ENCODE data around the gene PGLYRP3.

DNA sequence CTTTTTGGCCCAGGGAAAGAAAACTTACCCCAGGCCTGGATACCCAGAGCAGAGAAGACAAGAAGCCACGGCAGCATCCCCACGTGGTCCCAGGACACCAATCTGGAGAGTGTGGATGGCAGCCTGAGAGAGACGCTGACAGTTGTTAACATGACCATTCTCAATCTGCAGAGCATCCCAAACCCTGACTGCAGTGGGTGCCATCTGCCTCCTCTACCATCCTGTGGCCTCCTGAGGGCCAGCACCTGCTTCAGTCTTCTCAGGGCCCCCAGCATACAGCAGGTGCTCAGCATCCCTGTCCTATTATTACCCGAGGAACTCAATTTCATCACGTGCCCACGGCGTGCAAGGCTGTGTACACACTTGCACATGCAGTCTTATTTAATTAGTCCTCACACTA, 35.1 kb upstream of the PGLYRP3 start:
- TF ChIP-seq ZNF8 (CRISPR knock-in tag; IDR thresholded peaks at IDR 0.05) = no peak
- TF ChIP-seq SNAI2 (CRISPR knock-in tag; IDR thresholded peaks at IDR 0.05) = no peak
- TF ChIP-seq, protein P1, sequence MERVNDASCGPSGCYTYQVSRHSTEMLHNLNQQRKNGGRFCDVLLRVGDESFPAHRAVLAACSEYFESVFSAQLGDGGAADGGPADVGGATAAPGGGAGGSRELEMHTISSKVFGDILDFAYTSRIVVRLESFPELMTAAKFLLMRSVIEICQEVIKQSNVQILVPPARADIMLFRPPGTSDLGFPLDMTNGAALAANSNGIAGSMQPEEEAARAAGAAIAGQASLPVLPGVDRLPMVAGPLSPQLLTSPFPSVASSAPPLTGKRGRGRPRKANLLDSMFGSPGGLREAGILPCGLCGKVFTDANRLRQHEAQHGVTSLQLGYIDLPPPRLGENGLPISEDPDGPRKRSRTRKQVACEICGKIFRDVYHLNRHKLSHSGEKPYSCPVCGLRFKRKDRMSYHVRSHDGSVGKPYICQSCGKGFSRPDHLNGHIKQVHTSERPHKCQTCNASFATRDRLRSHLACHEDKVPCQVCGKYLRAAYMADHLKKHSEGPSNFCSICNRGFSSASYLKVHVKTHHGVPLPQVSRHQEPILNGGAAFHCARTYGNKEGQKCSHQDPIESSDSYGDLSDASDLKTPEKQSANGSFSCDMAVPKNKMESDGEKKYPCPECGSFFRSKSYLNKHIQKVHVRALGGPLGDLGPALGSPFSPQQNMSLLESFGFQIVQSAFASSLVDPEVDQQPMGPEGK (CRISPR knock-in tag; IDR thresholded peaks at IDR 0.05; ENCODE audit: borderline replicate concordance) = no peak
- TF ChIP-seq, protein P2, sequence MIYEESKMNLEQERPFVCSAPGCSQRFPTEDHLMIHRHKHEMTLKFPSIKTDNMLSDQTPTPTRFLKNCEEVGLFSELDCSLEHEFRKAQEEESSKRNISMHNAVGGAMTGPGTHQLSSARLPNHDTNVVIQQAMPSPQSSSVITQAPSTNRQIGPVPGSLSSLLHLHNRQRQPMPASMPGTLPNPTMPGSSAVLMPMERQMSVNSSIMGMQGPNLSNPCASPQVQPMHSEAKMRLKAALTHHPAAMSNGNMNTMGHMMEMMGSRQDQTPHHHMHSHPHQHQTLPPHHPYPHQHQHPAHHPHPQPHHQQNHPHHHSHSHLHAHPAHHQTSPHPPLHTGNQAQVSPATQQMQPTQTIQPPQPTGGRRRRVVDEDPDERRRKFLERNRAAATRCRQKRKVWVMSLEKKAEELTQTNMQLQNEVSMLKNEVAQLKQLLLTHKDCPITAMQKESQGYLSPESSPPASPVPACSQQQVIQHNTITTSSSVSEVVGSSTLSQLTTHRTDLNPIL (CRISPR knock-in tag; IDR thresholded peaks at IDR 0.05; ENCODE audit: low read depth) = no peak
- no peak for TF ChIP-seq TOX (CRISPR knock-in tag; IDR thresholded peaks at IDR 0.05; ENCODE audit: borderline replicate concordance)
- no peak for TF ChIP-seq ARNTL (CRISPR knock-in tag; IDR thresholded peaks at IDR 0.05; ENCODE audit: borderline replicate concordance, low read depth)
- TF ChIP-seq CSDC2 (CRISPR knock-in tag; IDR thresholded peaks at IDR 0.05) = no peak
